ENCODE data around the gene PFDN4. TPM values are rescaled to one million over a fixed set of nuclear protein-coding genes. Genes with fewer than 3 reads are reported as not detected.
A peak's percentile ranks its signal among the peaks of the same experiment; 100 is the strongest.

The PFDN4 gene
- polyA plus RNA-seq, 3 donors = 45.3 to 63.9 (median 50.7) TPM

DNA sequence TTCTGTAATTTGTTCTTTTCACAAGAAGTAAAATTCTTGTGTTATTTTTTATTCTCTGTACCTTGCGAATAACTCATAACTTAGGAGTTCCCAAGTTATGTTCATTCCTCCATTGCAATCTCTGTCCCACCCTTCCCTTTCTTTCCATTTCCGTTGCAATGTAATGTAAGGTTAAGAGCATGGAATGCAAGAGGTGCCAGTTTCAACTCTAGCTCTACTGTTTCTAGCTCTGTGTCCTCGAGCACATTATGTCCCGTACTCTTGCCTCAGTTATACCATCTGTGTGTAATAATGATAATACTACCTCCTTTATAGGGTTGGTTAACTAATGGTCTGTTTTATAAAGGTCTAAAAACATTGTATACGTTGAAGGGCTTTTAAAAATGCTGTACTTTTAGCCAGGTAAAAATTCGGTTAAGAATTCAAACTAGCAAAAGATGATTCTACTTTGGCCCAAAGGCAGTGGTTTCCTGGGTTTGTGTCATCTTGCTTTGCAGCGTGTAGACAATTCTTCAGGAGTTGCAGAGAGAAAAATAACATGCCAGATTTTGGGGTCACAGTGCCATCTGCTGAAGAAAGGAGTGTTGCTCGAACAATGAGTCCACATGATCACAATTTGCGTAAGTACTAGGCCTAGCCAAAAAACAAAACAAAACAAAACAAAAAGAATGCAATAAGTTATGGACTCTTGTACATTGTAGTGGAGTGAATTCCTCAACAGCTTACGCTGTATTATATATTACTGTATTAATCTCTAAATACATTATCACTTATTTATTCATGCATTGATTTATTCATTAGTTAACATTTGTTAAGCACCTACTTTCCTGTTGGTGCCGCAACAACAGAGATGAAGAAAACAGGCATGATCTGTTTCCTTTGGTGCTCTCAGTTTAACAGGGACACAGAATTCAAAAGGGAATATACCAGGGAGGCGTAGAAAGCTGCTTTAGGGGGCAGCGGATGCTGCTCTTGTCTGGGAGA lies 10.0 kb upstream of the PFDN4 start:
- DNase-seq = no peak

DNA sequence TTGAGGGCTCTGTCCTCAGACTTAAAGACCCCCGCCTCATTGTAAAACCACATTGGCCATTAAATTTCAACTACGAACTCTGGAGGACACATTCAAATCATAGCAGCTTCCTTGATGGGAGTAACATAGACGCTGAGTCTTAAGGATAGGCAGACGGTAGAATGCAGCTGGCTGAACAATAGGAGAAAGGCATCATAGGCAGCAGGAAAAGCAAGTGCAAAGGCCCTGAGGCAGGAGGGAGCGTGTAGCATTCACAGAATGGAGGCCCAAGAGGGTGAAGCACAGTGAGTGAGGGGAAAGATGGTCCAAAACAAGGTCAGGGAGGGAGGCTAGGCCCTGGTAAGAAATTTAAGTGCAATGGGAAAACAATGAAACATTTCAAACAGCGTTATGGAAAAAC lies 8.6 kb upstream of the PFDN4 start:
- no peak for DNase-seq

DNA sequence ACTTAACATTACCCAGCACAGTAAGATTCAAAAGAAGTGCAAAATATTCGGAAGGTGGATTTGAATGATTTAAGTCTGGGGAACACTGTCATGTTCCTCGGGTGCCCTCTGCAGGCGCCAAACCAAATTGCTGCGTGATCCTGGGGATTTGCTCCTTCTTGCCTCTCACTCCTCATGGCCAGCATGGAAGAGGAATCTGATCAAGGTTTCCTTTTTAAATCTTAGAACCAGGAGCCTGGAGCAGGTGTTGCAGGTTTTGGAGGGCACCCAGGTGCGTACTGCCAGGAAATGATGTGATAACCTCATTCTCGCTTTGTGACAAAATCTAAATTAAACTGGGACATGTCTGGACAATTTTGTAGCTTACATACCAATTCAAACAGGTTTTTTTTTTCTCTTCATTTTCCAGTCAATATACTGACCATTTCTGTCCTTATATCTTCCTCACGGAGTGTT lies 8.1 kb upstream of the PFDN4 start:
- DNase-seq = peak; percentile 71

DNA sequence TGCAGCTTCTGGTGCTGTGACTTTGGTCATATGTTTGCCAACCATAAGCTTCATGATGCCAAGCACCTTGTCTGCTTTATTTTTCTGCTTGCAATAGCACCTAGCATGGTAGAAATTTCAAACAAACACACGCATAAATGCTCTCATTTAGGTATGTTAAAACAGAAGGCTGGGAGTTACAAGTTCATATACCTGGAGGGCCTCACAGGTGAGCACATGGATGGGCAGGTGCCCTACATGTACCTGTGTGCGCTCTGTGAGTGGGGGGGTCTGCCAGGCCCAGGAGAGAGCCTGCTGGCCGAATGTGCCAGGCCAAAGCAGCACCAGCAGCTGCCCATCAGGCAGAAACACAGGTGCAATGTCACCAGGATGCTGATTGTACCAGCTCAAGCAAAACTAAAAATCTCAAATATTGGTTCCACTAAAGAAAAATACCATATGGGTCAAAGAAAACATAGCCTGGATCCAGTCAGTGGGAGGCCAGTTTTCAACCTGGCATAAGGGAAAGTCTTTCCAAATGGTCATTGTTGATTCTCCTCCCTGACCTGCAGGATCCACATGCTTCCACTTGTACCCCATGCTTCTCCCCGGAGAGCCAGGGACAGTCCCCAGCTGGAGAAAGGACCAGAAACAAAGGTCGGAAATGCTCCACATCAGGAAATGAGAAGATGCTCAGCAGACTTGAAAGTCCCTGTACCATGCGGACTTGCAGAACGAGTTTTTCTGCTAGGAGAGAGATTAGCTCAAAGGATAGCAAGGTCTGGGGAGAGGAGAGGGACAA lies 7.2 kb upstream of the PFDN4 start:
- DNase-seq = no peak

DNA sequence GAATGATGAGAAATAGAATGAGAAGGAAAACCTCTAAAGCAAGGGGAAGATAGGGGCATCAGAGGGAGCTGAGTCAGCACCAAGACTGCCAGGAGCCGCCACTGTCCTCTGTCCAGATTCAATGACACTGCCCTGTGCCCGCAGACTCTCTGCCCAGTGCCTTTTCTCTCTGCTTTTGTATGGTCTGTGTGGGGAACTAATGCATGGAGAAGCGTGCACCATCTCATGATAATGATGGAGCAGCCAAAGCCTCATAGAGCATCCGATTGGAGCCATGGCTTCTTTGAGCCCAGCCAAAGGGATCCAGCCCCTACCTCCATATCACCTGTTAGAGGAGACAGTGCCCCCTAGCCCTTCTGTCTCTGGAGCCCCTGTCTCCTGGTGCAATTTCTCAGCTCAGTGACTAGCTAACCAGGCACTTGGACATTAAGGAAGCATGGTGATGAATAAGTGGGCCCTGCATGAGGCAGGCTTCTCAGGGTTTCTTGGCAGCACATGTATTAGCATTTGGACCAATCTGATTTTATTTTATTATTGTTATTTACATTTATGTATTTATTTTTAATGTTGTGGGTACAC lies 6.5 kb upstream of the PFDN4 start:
- no peak for DNase-seq

DNA sequence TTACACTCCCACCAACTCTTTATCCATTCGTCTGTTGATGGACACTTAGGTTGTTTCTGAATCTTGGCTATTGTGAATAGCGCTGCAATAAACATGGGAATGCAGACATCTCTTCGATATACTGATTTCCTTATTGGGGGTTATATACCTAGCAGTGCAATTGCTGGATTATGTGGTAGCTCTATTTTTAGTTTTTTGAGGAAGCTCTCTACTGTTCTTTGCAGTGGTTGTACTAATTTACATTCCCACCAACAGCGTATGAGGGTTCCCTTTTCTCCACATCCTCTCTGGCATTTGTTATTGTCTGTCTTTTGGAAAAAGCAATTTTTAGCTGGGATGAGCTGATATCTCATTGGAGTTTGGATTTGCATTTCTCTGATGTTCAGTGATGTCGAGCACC lies 4.6 kb upstream of the PFDN4 start:
- no peak for DNase-seq

DNA sequence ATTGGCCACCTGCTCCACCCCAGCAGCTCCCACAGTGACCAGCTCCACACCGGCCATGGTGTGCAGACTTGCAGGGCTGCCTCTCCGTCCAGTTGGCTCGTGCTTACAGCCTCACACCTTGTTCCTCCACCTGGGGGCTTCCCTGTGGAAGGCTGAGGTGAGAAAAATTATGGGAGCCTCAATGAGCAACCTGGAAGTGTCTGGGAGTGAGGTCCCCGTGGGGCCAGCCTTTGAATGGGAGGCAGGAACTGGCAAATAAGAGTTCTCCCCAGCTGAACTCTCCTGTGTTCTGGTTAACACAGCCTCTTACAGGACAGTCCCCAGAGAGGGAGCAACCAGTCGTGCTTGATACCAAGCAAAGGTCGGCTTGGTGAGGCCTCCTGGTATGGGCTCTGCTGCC lies 3.8 kb upstream of the PFDN4 start:
- DNase-seq = no peak

DNA sequence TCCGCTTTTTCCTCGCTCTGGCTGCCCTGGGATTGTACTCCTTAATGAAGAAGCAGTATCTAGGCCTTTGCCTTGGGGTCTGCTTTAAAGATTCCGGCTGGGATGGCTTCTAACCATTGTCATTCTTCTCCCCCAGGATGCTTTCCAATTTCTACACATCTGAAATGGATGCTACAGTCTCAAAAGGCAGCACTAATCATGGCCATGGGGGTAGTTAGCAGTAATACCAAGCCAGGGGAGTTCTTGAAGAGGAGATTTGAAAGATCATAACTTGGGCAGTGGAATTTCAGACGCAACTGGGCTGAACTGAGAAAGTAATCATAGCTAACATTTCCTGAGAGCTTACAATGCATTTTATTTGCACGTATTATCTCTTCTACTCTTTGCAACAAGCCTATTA lies 3.4 kb upstream of the PFDN4 start:
- no peak for DNase-seq

DNA sequence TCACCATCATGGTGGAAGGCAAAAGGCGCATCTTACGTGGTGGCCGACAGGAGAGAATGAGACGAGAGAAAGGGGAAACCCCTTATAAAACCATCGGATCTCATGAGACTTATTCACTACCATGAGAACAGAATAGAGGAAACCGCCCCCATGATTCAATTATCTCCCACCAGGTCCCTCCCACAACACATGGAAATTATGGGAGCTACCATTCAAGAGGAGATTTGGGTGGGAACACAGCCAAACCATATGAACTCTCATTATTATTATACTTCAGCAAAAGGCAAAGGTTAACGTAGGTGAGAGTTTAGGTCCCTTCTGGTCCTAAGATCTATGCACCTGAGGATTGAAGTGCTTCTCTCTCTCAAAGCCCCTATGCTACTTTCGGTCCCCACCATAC lies 2.4 kb upstream of the PFDN4 start:
- DNase-seq = no peak

DNA sequence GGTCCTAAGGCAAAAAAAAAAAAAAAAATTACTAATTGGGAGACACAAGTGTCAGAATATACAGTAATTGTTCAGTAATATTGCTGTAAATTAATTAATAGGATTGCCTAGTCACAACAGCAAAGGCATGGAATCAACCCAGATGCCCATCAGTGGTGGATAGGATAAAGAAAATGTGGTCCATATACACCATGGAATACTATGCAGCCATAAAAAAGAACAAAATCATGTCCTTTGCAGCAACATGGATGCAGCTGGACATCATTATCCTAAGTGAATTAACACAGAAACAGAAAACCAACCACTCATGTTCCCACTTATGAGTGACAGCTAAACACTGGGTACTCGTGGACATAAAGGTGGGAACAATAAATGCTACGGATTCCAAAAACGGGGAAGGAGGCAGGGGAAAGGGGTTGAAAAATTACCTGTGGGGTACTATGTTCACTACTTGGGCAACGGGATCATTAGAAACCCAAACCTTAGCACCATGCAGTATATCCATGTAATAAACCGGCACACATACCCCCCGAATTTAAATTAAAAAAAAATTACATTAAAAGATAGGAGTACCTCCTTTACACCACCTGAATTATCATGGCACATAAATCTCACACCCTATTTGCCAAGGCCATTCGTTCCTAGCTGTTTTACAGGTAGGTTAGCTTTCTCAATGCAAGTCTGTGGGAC lies 689 bp upstream of the PFDN4 start:
- DNase-seq = no peak

DNA sequence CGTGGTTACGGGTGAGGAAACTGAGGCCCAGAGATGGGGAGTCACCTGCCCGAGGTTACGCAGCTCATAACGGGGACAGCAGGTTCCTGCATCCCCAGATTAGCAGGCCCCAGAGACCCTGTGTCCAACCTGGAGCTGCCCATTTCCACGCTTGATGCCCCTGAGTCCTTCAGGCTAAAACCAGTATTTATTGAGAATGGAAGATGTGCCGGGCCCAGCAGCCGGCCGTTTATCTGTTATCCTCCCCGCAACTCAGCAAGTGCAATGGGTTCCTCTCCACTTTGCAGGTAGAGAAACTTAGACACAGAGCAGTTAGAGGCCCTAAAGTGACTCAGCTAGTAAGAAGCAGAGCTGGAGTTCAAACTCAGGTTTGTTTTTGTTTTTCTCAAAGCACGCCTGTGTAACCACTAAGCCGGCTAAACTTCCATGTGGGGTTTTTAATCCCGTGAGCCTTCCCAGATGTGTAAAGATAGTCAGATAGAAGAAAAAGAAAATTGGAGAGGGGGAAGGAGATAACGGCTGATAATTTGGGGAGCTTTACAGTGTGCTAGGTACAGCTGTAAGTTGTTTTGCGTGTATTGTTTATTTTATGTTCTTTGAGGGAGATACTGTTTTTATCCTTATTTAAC lies 775 bp downstream of the PFDN4 start:
- DNase-seq = peak; percentile 24

DNA sequence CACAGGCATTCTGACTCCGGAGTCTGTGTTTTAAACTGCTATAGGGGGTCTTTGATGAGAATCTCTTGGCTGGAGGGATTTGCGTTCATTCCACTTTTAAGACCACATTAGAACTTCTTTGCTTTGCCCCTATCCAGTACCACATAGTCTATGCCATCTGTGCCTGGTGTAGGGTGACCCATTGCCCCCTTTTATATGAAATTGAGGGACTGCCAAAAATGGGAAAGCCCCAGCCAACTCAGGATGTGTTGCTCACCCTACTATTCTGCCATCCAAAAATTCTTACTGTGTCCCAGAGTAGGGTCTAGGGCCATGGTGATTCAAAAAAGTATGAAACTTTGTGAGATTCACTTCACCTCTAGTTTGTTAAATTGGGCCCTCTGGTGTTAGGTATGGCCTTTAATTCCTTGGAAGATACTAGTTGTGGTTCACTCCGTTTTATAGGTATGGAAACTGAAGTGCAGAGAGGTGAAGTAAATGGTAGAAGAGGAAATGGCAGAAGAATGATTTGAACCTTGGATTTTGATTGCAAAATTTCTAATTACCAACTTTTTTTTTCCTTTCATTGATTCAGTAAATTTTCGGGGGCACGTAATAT lies 1.4 kb downstream of the PFDN4 start:
- no peak for DNase-seq

DNA sequence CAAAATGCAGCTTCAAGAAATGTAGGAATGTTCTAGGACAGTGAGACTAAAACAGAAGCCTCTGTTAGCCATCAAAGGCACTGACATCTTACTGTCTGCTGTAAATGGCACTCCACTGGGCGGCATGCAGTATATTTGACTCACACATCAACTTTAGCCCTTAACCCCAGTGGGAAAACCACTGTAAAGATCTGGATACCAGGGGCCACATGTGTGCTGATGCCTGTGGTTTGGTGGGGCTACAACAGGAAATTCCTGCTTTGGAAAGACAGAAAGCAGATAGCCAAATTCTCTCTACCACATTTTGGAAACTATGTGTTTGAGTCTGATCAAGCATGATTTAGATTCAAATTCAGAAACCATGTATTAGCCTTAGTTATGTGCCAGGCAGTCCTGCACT lies 4.3 kb downstream of the PFDN4 start:
- DNase-seq = no peak

DNA sequence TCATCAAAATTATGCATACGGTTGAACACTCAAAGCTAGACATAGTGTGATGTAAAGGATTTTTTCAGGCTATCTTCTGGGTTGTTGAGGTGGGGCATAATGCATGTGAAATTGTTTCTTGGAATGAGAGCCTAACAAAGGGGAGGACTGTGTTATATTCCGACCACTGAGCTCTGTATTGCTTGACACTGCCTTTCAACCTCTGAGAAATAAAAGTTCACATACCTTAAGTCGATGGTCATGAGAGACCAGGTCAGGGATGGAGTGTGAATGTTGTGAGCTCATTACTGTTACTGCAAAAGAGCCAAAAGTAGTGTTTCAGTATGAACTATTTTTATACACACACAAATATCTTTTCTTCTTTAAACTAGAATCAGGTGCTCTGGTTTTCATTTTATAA lies 5.0 kb downstream of the PFDN4 start:
- DNase-seq = no peak

DNA sequence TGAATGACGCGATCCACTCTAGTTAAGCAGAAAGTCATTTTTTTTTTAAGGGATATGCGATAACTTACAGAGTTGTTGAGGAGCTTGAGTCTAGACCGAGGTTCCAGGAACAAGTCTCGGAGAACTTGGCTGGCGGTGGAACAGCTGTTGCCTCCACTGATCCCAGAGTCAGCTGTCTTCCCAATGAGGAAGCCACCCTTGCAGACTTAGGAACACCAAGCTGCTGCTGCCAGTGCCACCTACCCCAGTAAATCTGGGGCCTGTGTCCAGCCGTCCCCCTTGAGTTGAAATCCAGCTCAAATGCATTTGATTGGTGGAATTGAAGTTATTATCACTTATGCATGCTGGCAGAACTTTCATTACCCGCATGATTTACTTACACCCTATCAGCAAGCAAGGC lies 6.7 kb downstream of the PFDN4 start:
- no peak for DNase-seq

DNA sequence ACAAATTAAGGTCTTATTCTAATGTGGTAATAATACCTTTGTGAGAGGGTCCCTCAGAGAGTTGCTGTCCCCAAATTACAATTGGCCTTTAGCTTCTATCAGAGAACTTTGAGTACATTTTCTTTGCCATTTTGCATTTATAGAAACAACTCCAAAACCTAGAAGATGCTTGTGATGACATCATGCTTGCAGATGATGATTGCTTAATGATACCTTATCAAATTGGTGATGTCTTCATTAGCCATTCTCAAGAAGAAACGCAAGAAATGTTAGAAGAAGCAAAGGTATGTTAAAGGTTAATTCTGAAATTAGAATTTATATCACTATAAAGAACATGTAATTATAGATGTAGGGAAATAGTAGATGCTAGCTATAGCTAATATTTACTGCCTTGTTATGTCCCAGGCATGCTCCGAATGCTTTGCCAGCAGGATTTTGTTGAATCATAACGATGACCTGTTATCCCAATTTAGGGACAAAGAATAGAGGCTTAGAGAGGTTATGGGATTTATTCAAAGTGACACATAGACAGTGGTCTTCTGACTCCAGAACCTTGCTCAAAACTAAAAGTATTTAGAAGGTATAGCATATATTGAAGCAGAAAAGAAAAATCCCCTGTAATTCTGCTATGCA lies 7.4 kb downstream of the PFDN4 start:
- no peak for DNase-seq

DNA sequence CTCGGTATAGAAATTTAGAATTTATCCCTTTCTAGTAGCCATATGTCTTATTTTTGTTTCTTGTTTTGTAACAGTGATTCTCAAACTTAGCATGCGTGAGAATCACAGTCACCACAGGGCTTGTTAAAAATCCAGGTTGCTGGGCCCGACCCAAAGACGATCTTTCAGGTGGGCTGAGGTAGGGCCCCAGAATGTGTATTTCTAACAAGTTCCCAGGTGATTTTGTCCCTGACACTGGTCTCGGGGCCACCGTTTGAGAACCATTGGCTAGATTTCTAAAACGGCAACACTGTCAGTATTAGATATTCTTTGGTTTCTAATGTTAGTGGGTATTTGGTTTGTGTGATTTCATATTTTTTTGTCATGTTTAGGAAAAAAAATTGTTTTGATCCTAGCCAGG lies 9.9 kb downstream of the PFDN4 start:
- no peak for DNase-seq

DNA sequence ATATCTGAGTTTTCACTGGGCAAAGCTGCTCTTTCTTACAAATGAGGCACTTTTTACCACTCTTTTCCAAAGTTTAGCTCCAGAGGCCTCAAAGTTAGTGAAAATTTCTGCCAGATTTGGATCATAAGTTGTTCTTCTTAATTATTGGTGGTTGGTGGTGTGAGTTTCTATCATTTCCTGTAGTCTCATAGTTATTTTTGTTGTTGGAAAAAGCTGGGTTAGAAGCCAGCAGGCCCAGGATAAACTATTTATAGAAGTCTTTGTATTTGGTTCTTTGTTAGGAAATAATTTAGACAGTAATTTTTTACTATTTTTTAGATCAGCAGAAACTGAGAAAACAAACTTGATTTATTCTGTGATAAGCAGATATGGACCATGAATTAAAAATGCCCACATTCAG lies 10.6 kb downstream of the PFDN4 start:
- DNase-seq = no peak

DNA sequence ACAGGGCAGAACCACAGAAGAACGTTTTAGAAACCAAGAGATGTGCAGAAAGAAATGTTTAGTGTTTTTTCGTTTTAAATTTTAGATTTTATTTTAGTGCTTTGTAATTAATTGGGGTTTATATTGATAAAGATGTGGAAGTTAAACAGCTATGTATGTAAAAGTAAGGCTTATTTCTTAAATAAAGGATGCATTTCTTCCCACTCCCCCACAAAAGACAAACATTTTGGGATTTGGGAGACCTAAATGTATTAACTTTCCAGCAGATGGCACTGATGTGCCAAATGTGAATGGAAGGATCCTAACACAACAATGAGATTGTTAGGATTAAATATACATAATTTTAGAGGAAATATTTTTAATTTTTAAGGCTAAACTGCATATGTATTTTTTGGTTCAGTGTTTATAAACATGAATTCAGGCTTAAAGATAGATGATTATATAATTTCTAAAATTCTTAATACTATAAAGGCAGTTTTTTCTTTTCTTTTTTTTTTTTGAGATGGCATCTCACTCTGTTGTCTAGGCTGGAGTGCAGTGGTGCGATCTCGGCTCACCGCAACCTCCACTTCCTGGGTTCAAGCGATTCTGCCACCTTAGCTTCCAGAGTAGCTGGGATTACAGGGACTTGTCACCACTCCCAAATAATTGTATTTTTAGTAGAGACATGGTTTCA lies 12.0 kb downstream of the PFDN4 start:
- DNase-seq = peak; percentile 34

DNA sequence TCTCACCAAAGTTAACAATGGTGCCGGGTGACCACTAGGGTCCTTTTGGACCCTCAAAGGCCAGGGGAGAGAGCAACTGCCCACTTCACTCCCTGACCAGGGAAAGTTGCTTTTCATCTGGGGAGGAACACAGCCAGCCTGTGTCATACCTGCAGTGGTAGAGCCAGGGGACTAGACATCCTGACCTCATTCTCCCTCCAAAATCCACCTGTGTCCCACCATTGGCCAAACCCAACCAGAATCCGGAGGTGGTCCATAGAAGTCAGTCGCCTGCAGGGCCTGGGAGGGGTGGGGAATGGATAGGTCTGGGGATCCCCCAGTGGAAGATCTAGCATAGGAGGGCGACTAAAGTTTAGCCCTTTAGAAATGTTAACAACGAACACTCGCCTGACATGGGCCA lies 12.8 kb downstream of the PFDN4 start:
- no peak for DNase-seq
